HG03045 (cell line): ENCODE results near the gene LYPD6B.

Experiments used
- ATAC-seq: cut with Tn5 transposase; IDR thresholded peaks from one replicate; pipeline ENCODE4 v1.9.1; 2021; ENCODE audit warnings: mild to moderate bottlenecking, moderate library complexity; ENCODE audit not compliant: unreplicated experiment

Gene LYPD6B

DNA sequence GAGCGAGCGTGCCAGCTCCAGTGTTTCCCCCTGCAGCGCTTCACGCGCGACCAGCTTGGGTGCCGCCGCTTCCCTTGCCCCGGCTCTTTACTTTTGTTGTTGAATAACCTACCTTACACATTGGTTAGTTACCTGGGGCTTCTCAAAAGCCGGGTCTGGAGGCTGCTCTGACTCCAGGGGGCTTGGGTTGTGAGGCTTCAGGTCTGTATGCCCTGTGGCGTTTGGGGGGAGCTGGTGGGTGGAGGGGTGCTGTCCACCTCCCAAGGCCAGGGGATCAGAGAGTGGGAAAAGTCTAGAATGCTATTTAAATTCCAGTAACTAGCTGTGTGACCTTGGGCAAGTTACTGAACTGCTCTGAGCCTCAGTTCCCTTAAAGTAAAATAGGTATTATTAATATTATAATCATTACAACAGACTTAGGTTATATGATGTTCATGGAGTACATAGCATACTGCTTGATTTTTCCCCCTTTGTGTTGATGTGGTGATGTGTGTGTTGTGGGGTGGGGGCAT is 770 bp downstream of the LYPD6B start:
- ATAC-seq: peak; percentile 7

DNA sequence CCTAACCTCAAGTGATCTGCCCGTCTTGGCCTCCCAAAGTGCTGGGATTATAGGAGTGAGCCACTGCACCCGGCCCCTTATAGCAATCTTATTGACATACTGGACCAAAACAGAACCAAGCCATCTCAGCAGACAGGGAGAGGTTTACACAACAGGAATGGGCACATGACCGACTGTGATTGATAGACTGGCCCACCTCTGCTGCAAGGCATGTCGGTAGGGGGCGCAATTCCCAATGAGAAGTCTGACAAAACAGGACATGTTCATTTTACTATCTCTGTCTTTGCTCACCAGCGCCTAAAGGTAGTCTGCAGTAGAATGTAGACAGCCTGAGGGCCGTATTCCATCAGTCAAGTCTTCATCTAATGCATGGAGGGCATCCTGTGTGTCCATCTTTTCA is 2.0 kb downstream of the LYPD6B start:
- ATAC-seq: no peak

DNA sequence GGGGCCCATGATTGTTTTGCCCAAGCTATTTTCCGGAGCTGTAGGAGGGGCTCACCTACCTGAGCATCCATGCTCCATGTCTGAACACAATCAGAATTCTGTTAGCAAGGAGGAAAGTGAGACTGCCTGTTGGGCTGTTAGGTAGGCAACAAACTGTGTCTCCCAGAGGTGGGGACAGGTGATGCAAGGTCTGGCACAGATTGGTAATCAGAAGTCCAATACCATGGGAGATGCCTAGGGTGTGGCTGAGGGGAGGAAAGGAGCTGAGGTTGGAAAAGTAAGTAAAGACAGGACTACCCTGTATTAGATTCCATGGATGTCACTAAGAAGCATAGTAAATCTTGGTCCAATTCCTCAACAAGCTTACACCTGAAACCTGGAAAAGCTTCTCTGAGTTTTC is 3.0 kb downstream of the LYPD6B start:
- no peak for ATAC-seq

DNA sequence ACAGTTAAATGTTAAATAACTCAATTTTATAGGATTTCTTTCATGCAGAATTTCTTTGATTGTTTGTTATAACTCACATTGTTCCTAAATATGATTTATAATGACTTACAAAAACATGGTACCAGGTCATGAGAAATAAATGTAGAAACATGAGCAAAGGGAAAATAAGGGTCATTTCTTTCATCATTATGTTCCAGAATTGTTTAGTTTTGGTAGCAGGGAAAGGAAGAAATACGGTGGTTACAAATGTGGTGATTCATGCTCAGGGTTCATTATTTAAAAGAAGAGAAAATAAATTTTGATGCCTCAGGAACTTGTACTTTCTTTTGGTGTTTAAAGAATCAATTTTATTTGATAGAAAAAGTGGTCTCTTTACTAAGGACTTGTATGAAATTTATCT is 4.4 kb downstream of the LYPD6B start:
- no peak for ATAC-seq

DNA sequence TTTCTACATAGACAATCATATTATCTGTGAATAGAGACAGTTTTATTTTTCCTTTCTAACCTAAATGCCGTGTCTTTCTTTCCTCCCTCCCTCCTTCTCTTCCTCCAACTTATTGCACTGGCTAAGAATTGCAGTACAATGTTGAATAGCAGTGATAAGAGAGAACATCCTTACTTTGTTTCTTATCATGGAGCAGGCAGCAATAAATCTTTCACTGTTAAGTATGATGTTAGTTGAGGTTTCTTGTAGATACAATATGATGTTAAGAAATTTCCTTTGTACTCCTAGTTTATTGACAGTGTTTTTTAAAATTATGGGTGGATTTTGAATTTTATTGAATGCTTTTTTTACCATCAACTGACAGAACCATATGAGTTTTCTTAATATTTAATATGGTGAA is 6.0 kb downstream of the LYPD6B start:
- no peak for ATAC-seq

DNA sequence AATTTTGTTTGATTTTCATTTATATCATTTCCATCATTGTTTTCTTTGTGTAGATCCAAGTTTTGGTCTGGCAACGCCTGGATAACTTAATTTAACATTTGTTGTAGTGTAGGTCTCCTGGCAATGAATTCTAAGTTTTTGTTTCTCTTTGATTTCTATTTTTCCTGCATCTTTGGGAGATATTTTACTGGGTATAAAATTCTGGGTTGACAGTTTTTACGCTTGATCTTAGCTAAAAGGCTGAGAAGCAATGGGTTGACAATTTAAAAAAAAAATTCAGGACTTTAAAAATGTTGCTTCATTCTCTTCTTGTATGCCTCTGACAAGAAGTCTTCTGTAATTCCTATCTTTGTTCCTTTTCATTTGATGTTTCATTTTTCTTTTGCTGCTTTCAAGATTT is 8.6 kb downstream of the LYPD6B start:
- ATAC-seq: no peak

DNA sequence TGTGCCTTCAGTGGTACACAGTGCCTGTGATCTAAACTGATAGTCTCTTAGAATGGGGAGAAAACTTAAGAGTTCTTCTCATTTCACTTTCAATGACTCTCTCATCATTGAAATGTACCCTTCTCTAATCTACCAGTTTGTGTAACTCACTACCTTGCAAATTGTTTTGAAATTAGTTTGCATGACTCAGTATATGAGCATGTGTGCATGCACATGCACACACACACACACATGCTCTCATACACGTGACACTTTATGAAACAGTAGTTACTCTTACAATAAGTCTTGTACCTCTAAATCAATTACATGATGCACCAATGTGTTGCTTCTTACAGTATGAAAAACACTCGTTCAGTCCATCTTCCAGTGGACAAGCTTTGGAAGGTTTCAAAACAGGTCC is 10.6 kb downstream of the LYPD6B start:
- ATAC-seq: no peak

DNA sequence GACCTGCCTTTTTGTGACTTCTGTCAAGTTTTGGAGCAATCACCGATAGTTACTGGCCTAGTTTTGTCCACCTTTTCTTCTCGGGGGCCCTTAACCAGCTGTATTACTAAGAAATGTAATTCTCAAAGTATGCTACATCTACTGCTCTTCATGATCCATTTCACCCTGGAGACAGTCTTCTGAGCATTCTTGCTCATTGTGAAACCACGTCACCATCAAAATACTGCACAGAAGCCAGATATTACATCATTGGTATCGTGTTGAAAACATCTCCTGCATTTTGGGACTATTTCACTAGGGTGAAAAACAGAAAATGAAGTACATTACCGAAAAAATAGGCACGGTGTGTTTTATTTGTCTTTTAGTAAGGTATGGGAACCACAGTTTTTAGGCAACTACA is 11.7 kb downstream of the LYPD6B start:
- ATAC-seq: peak; percentile 67

DNA sequence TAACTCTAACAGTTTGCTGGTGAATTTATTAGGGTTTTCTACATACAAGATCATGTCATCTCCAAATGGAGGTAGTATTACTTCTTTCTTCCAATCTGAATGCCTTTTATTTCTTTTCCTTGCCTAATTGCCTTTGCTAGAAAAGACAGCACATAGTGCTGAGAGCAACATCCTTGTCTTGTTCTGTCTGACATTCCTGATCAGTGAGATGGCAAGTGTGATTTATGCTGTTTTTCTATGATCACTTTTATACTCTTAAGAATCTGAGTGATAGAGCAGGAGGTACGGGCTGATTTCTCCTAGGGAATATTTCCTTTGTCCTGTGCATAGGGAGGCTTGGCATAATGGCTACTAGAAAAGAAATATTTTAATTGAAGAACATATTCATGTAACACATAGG is 17.3 kb downstream of the LYPD6B start:
- ATAC-seq: no peak

DNA sequence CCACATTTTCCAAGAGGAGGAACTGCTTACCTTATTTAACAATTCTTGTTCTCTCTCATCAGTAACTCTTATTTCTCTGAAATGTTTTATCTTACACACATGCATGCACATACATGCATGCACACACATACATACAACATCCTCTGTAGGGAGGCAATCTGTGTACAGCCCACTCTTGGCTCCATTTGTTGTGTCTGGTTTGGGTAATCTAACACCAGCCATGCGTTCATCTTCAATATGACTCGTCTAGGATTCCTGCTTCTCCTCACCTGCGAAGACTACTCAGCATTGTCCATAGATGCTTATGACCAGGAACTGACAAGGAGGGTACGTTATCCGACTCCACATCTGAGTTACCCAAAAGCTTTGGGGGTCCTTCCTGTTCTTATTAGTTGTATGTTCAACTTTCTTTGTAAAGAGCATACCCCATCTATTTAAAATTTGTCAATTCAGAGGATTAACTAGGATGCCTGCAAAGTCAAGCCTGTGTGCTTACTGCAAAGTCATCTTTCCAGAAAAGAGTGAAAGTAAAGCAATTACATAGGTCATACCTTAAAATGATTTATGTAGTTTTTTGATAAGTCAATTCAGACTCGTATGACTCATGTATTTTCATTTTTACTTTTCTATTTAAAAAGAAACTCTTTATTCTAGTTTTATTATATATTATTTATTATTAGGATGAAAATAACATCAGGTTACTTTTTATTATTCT is 18.2 kb downstream of the LYPD6B start:
- no peak for ATAC-seq

DNA sequence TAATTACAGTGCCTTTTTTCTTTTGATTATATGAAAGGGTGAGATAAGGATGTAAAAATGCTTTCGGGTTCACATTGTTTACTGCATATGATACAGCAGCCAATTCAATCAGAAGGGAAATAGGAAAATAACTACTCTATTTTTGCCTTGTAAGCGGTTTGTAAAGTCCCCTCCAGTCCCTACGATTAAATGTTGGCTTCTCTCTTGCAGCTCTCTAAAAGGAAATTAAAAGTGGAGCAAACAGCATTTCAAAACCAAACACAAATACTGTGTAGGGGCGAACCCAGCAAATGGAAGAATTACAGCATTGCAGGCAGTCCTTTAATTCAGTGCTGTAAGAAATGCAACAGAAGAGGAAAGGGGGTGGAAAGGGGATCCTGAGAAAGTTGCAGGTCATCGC is 18.9 kb downstream of the LYPD6B start:
- no peak for ATAC-seq

DNA sequence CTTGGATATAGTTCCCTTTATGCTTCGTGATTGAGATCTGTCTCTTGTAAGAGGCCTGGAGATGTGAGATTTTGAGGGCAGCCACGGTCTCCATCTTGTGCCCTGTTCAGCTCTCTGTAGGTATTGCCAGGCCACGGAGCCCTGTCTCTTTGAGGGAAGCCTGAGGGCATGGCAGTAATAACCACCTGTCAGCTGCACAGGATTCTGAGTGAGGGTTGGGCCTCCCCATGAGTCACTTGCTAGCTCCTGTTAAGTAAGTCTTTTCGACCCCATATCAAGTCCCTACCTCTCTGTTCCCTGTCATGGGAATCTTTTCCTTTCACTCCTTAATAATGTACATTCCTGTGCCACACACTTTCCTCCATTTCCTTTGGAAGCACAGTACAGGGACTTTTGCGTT is 20.4 kb downstream of the LYPD6B start:
- ATAC-seq: no peak

DNA sequence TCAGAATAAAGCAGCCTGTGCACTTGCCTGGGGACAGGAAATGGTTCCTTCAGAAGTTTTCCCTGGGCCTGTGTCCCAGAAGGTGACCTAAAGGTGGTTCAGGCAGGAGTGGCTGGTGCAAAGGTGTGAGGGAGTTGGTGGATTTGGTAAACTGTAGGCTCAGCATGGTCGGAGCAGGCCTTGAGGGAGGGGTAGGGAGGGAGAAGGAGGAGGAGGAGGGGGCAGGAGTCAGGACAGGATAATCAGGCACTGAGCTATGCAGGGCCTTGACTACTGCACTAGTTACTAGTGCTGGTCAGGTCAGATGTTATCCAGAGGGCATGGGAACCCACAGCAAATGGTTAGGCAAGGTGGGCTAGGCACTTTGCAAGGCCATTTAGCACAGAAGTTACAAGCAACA is 21.3 kb downstream of the LYPD6B start:
- ATAC-seq: no peak

DNA sequence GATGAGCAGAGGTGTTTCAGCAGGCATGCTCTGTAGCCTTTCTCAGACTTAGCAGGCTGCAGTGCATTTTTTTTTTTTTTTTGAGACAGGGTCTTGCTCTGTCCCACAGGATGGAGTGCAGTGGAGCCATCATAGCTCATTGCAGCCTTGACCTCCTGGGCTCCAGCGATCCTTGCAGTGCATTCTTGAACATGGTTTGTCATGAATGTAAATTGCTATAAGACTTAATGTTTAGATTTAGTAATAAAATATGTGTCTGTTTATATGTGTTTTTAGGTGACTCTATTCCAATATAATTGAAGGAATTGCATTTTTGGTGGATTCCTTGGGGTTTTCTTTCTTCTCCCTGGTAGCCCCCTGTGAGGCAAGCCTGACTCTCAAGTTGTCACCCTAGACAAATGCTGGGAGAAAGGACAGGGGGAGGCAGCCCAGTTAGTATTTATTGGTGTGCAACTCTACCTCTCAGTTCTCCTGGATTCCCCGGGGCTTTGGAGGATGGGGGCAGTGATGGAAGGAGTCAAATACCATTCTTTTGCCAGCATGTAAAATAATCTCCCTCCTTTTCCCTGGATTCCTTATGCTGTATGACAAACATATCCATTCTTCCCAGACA is 22.7 kb downstream of the LYPD6B start:
- ATAC-seq: no peak

DNA sequence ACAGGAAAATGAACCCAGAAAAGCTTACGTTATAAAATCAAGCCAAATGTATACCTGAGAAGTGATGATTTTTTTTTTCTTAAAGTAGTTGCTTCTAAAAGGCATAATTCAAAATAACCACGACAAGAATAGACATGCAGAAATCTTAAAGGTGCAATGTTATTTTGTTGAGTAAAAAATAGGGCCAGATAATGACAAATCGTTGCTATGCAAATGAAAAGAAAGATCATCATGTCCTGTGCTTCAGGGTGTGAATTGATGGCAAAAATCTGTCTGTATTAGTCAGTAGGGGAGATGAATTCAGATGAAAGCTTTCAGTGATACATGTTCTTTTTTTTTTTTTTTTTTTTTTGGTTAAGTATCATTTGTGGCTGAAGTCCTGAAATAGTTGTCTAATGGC is 24.0 kb downstream of the LYPD6B start:
- no peak for ATAC-seq

DNA sequence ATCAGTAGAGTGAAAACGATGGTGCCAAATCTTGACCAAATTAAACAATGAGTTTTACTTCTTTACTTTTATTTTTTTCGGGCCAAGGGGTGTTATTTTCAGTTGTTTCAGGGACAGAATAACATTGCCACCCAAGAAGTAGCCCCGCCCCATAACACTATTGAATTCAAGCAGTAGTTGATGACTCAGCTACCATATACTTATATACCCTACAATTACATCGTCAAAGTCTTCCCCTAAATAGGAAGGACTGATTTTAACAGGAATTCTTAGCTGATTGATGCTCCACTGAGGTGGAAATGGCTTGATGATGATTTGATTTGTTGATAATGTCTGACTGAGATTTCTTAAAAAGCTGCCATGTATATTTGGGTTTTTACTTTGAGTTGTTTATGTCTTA is 24.7 kb downstream of the LYPD6B start:
- ATAC-seq: no peak

DNA sequence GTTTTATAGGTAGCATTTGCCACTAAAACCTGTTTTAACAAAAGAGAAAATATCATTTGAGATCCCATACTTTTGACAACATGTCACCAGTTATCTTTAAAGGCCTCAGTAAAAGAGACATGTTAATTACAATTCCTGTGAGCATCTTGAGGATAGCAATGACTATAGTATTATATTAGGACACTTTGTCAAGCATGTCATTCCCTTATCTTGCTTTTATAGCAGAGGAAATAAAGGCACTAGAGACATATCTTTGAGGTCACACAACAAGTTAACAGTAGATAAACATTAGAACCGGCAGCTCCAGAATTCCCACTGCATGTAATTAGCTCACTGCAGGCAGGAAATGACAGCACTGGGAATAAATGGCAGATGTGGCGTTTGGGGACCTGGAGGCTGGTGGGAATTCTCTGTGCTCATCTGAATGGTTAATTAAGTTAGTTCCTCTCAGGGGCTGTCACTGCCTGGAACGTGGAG is 25.9 kb downstream of the LYPD6B start:
- no peak for ATAC-seq

DNA sequence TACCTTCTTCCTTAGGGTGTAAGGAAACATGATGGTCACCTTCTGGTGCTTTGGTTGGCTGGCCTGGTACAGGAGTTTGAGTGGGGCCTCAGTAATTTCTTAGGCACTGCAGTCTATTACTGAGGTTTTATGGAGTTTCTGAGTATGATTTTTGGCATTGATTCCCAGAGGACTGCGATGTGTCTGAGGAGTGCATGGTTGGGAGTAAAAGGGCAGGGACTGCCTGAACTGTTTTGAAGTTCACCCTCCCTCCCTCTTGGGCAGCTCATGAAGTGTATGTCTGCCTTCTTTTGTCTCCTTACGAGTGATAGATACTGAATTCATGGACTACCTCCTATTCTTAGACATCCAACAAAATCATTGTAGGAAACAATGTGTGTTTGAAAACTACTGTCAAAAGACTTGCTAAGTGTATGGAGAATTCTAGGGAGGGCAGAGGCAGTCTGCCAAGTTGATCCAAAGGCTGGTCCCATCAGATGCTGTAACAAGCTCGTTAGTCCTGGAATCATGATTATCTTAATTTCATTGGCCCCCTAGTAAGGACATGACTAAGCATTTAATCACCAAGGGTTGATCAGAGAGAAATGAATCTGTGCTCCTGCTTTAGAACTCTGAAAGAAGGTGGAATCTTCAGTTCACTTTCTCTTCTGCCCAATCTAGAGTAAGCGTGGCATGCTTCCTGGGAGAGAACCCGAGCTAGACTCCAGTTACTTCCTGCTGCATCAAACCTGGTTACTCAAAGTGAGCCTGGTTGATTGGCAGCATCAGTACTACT is 26.5 kb downstream of the LYPD6B start:
- no peak for ATAC-seq

DNA sequence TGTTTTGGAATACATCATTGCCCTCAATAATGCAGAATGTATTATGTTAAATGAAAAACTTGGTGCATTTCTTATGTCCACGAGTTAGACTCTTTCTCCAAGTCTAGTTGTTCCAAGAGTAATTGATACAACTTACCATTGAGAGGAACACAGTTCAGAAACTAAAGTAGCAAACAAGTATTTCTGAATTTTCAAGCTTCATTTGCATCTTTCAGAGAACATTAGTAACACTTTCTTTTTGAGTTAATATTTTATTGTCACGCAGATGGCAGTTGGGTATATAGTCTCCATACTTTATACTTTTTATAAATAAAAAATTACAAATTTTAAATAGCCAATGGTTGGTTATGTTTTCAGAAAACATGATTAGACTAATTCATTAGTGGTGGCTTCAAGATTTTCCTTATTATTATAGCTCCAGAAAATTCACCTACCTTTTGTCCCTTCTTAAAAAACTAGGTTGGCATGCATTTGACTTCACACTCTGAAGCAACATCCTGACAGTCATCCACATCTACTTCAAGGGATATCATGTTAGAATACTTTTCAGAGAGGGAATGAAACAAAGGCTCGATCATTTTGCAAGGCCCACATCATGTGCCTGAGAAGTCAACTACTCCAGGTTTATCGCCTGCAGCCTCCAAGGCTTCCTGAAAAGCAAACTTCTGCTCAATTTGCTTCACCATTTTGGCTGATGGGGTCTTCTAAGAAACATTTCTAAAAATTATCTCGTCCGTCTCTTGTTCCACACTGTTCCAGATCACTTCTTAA is 29.9 kb downstream of the LYPD6B start:
- no peak for ATAC-seq

DNA sequence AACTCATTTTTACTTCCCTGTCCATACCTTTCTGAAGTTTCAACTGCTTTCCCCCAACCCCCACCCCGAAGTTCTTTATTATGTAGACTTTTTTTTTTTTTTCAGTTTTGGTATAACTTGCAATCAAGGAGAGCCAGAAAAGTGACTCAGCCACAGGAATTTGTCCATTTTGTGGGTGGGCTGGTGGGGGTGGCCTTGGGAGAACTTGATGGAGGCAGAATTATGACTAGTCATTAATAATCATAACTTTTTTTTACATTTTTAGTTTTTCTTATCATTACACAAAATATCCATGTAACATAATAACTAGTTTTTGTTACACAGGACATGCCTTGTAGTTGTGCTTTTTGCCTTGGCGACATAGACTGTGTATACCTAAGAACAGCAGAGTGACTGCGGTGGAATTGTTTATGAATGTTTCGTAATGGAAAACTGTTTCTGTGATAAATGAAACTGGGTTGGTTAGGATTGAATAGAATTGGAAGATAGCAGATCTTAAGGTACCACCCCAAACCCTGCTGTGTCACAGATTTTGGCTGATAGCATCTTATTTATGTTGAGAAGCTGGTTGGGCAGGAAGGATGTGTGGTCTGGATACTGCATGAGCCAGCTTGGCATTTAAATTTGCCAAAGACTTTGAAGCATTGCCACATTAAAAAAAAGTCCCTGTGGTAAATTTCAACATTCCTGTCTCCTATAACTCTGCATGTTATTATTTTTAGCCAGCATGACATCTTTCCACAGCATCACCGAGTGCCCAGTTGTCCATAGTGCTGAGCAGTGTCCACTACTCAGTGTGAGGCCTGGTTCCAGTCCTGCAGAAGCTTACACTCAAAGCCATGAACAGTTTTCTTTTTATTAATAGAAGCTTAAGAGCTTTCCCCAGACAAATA is 30.7 kb downstream of the LYPD6B start:
- no peak for ATAC-seq
